HL-60 (cell line): Measurements from ENCODE around the gene UBAC2.
A peak's percentile ranks its signal among the peaks of the same experiment; 100 is the strongest.

Experiments used
- DNase-seq, 2 experiments: peaks; one replicate each; pipeline ENCODE4 v3.0.0-alpha.2; 2010 to 2020; ENCODE audit warnings: low read depth in 1 of 2, low spot score in 1 of 2
- H3K27ac ChIP-seq: fragments of 250-450 bp; sonication (Bioruptor Pico); replicated peaks from 2 replicates; pipeline ENCODE4 v1.5.1; 2020; ENCODE audit warnings: mild to moderate bottlenecking, moderate library complexity
- H3K27me3 ChIP-seq: fragments of 250-450 bp; sonication (Bioruptor Pico); 2 replicates; pipeline ENCODE4 v1.5.1; 2021; ENCODE audit warnings: mild to moderate bottlenecking, moderate library complexity; ENCODE audit not compliant: insufficient read depth, poor library complexity, severe bottlenecking
- H3K4me3 ChIP-seq: replicated peaks from 2 replicates; pipeline ENCODE4 v1.5.1; 2011; ENCODE audit warnings: mild to moderate bottlenecking, control low read depth, low read length; ENCODE audit not compliant: insufficient read depth
- CTCF ChIP-seq: IDR thresholded peaks from one replicate; pipeline ENCODE4 v1.5.1; 2011; ENCODE audit warnings: low read length, control low read depth, inconsistent platforms; ENCODE audit not compliant: insufficient read depth
- GABPA ChIP-seq: IDR thresholded peaks from 2 replicates; pipeline ENCODE4 v1.6.1; 2012; ENCODE audit warnings: low read depth
- POLR2AphosphoS5 ChIP-seq: IDR thresholded peaks from 2 replicates; pipeline ENCODE4 v1.6.1; 2012; ENCODE audit warnings: low read depth
- REST ChIP-seq: IDR thresholded peaks from 2 replicates; pipeline ENCODE4 v1.6.1; 2012; ENCODE audit warnings: low read depth; ENCODE audit not compliant: insufficient replicate concordance
- SPI1 ChIP-seq: IDR thresholded peaks from 2 replicates; pipeline ENCODE4 v1.6.1; 2012; ENCODE audit warnings: low read depth, mild to moderate bottlenecking, borderline replicate concordance

The UBAC2 gene

GRCh38 chr13:99191336-99191899 is 9.2 kb upstream of the UBAC2 start:
- TF ChIP-seq REST: no peak
- TF ChIP-seq GABPA: no peak
- no peak for TF ChIP-seq CTCF
- no peak for TF ChIP-seq SPI1
- TF ChIP-seq POLR2AphosphoS5: no peak
- Histone ChIP-seq H3K27me3 (no peaks in the 10 kb centered on the region), H3K4me3 (no peak overlapping the region), H3K27ac (no peak overlapping the region)
- no peak for DNase-seq

GRCh38 chr13:99191900-99192399 is 8.7 kb upstream of the UBAC2 start:
- Histone ChIP-seq H3K27ac (no peak overlapping the region), H3K27me3 (no peaks in the 10 kb centered on the region), H3K4me3 (no peak overlapping the region)
- TF ChIP-seq SPI1: no peak
- DNase-seq: peak in 1 of 2 experiments; percentile 45

- Histone ChIP-seq H3K4me3 (no peak overlapping the region), H3K27me3 (no peaks in the 10 kb centered on the region), H3K27ac (no peak overlapping the region)
- DNase-seq: no peak
- TF ChIP-seq POLR2AphosphoS5: no peak
- TF ChIP-seq CTCF: no peak
- no peak for TF ChIP-seq SPI1
- TF ChIP-seq REST: no peak
Observed at GRCh38 chr13:99192480-99192879, 8.2 kb upstream of the UBAC2 start.

GRCh38 chr13:99193152-99193551 is 7.5 kb upstream of the UBAC2 start:
- TF ChIP-seq GABPA (no peak), SPI1 (no peak), CTCF (no peak), POLR2AphosphoS5 (no peak), REST (no peak)
- H3K4me3 ChIP-seq: no peak overlapping the region
- no peak for DNase-seq
- H3K27me3 ChIP-seq: no peaks in the 10 kb centered on the region
- no peak overlapping the region for H3K27ac ChIP-seq
